Vagina (tissue), 2 donors: ENCODE results near the gene TNIP1.

ENCODE experiments used
- CTCF ChIP-seq, 3 experiments: fragments of 450-650 bp in 2 of 3; fragments of 200-600 bp in 1 of 3; sonication (generic) in 1 of 3; IDR thresholded peaks; one replicate each; pipeline ENCODE4 v1.5.1; 2017 to 2019; ENCODE audit warnings: antibody characterized with exemption in 3 of 3, mild to moderate bottlenecking in 2 of 3, moderate library complexity in 2 of 3
- POLR2A ChIP-seq, 2 donors: fragments of 450-650 bp; IDR thresholded peaks; one replicate each; pipeline ENCODE4 v1.6.1; 2017; ENCODE audit warnings: antibody characterized with exemption in 2 of 2, mild to moderate bottlenecking in 2 of 2, moderate library complexity in 2 of 2
- POLR2AphosphoS5 ChIP-seq, 2 donors: sonication (generic); formaldehyde crosslinking; IDR thresholded peaks; one replicate each; pipeline ENCODE4 v1.9.0; 2017; ENCODE audit warnings: antibody characterized with exemption in 2 of 2, mild to moderate bottlenecking in 2 of 2, low read depth in 1 of 2; ENCODE audit not compliant: insufficient read depth in 1 of 2

DNA sequence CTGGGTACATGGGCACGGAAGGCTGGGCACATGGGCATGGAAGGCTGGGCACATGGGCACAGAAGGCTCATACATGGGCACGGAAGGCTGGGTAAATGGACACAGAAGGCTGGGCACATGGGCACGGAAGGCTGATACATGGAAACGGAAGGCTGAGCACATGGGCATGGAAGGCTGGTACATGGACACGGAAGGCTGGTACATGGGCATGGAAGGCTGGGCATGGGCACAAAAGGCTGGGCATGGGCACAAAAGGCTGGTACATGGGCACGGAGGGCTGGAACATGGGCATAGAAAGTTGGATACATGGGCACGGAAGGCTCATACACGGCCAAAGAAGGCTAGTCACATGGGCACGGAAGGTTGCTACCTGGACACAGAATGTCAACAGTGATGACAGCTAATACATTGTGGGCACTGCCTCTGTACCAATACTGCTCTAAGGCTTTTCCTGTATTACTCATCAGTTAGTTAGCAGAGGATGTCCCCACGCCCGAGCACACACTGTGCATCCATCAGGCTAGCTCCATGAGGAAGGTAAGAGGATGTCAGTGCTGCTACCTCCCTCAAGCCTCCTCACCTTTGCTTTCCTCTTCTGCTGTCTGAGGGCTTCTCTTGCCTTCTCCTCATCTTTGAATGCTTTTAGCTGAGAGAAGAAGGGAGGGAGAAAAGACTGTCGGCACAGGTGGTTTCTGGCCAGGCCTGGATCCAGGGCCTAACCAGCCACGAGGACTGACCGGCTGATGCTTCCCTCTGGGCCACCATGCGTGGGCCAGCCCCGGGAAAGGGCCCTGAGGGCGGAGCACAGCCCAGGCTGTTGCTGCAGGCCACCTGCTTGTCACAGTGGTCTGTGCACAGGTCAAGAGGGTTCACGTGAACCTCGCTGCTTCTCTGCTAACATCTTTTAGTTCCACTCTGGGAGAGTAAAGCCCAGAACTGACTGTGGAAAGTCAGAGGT lies 46.1 kb downstream of the TNIP1 start:
- TF ChIP-seq POLR2AphosphoS5 (IDR thresholded peaks at IDR 0.05; ENCODE audit: insufficient read depth in 1 of 2, low read depth in 1 of 2), result no peak
- no peak for TF ChIP-seq CTCF (IDR thresholded peaks at IDR 0.05)
- TF ChIP-seq POLR2A (IDR thresholded peaks at IDR 0.05), result no peak
